ENCODE data around the gene MRPS27.

The MRPS27 gene

GRCh38 chr5:72234868-72235267 lies 85.2 kb downstream of the MRPS27 start:
- no peak for TF ChIP-seq CTCF (IDR thresholded peaks at IDR 0.05; ENCODE audit: control insufficient read depth, insufficient read depth, low read depth, low read length, missing control alignments)
- no peak overlapping the region for H3K4me3 ChIP-seq (ENCODE audit: control insufficient read depth, low read depth, low read length)
- no peak for DNase-seq (ENCODE audit: low read depth)

GRCh38 chr5:72234265-72234700 lies 85.8 kb downstream of the MRPS27 start:
- no peak overlapping the region for H3K4me3 ChIP-seq (ENCODE audit: control insufficient read depth, low read depth, low read length)
- no peak for TF ChIP-seq CTCF (IDR thresholded peaks at IDR 0.05; ENCODE audit: control insufficient read depth, insufficient read depth, low read depth, low read length, missing control alignments)
- no peak for DNase-seq (ENCODE audit: low read depth)

GRCh38 chr5:72233835-72234234 lies 86.2 kb downstream of the MRPS27 start:
- DNase-seq (ENCODE audit: low read depth): no peak
- TF ChIP-seq CTCF (IDR thresholded peaks at IDR 0.05; ENCODE audit: control insufficient read depth, insufficient read depth, low read depth, low read length, missing control alignments): no peak
- no peak overlapping the region for H3K4me3 ChIP-seq (ENCODE audit: control insufficient read depth, low read depth, low read length)

- H3K4me3 ChIP-seq (ENCODE audit: control insufficient read depth, low read depth, low read length): no peak overlapping the region
- DNase-seq (ENCODE audit: low read depth): no peak
- TF ChIP-seq CTCF (IDR thresholded peaks at IDR 0.05; ENCODE audit: control insufficient read depth, insufficient read depth, low read depth, low read length, missing control alignments): no peak
These were observed 87.2 kb downstream of the MRPS27 start for GRCh38 chr5:72232838-72233237.

GRCh38 chr5:72231991-72232703 lies 87.9 kb downstream of the MRPS27 start:
- TF ChIP-seq CTCF (IDR thresholded peaks at IDR 0.05; ENCODE audit: control insufficient read depth, insufficient read depth, low read depth, low read length, missing control alignments): no peak
- no peak overlapping the region for H3K4me3 ChIP-seq (ENCODE audit: control insufficient read depth, low read depth, low read length)
- no peak for DNase-seq (ENCODE audit: low read depth)

GRCh38 chr5:72228960-72229359 lies 91.1 kb downstream of the MRPS27 start:
- H3K4me3 ChIP-seq (ENCODE audit: control insufficient read depth, low read depth, low read length): no peak overlapping the region
- no peak for TF ChIP-seq CTCF (IDR thresholded peaks at IDR 0.05; ENCODE audit: control insufficient read depth, insufficient read depth, low read depth, low read length, missing control alignments)
- no peak for DNase-seq (ENCODE audit: low read depth)

All from AG09309 (cell line).